ENCODE data around the gene MIOS.

GRCh38 chr7:7584653-7585052 is 18.0 kb downstream of the MIOS start:
- TF ChIP-seq CTCF (IDR thresholded peaks at IDR 0.05; ENCODE audit: low read depth, low read length, missing input control): no peak
- TF ChIP-seq FOXA2 (IDR thresholded peaks at IDR 0.05): no peak
- no peak for TF ChIP-seq NR2F2 (IDR thresholded peaks at IDR 0.05)
- TF ChIP-seq RXRA (IDR thresholded peaks at IDR 0.05): no peak
- no peak for TF ChIP-seq JUND (IDR thresholded peaks at IDR 0.05)
- no peak for TF ChIP-seq RAD21 (IDR thresholded peaks at IDR 0.05)
- no peak for TF ChIP-seq YY1 (IDR thresholded peaks at IDR 0.05)
- no peak for TF ChIP-seq GABPA (IDR thresholded peaks at IDR 0.05 in 1 of 2, conservative IDR thresholded peaks at IDR 0.05 in 1 of 2)
